ENCODE results near the gene ULBP2. TPM values are rescaled to one million over a fixed set of nuclear protein-coding genes. Genes with fewer than 3 reads are reported as not detected.

ULBP2 gene
- total RNA-seq, 1 experiment from 2014 or later, result not detected

GRCh38 chr6:149900620-149901443, 41.0 kb upstream of the ULBP2 start:
- no peak overlapping the region for H2BK120ac ChIP-seq (ENCODE audit: low read depth, low read length, poor library complexity, severe bottlenecking)
- Mint-ChIP-seq H3K27me3 (ENCODE audit: low read depth) (peaks cover 22% of the 10 kb centered on the region), H3K27ac (no peak overlapping the region), H3K9me3 (no peaks in the 10 kb centered on the region), H3K4me3 (no peak overlapping the region), H3K36me3 (ENCODE audit: insufficient read depth in 1 of 3, low read depth in 3 of 3) (peaks cover 0 to 2% (median 0%) of the 10 kb centered on the region in 3 experiments; a peak in 1 of 7 replicates), H3K4me1 (peaks cover 3 to 7% of the 10 kb centered on the region in 2 experiments; a peak in 2 of 4 replicates)
- no peak overlapping the region for H2BK20ac ChIP-seq (ENCODE audit: low read depth, low read length, poor library complexity, severe bottlenecking)
- no peaks in the 10 kb centered on the region for H3K4me1 ChIP-seq (ENCODE audit: insufficient read depth, low read length)
- no peaks in the 10 kb centered on the region for H3K79me1 ChIP-seq (ENCODE audit: insufficient read depth, low read depth, low read length, poor library complexity, severe bottlenecking)
- no peak overlapping the region for H3K4me2 ChIP-seq (ENCODE audit: insufficient read depth, insufficient read length, low read length)
- no peak overlapping the region for H3K56ac ChIP-seq (ENCODE audit: insufficient read length, low read depth, low read length)
- no peak for TF ChIP-seq CTCF (conservative IDR thresholded peaks at IDR 0.05)
- no peak overlapping the region for H3K9ac ChIP-seq (ENCODE audit: extremely low read depth, insufficient read length, low read length)
- no peak overlapping the region for H3T11ph ChIP-seq (ENCODE audit: low read length)
- H3K79me2 ChIP-seq (ENCODE audit: insufficient read depth, low read length), result no peaks in the 10 kb centered on the region
- no peak overlapping the region for H2AK5ac ChIP-seq (ENCODE audit: insufficient read length, low read length)
- WGBS (ENCODE audit: extremely low coverage, insufficient read length, low lambda C conversion rate), result no CpG with 5 or more reads among the region's 11 CpGs
- no peak overlapping the region for H3K4ac ChIP-seq (ENCODE audit: low read depth, low read length)
- H3K18ac ChIP-seq (ENCODE audit: insufficient read length, low read depth, low read length), result no peak overlapping the region
- no peak overlapping the region for H3K14ac ChIP-seq (ENCODE audit: insufficient read depth, low read length)
- no peak overlapping the region for H2AFZ ChIP-seq (ENCODE audit: low read length)
- H2BK15ac ChIP-seq (ENCODE audit: low read depth, low read length), result no peak overlapping the region
- H2BK5ac ChIP-seq (ENCODE audit: insufficient read length, low read length), result no peak overlapping the region
- no peaks in the 10 kb centered on the region; the same call in 1 of the 2 replicates for H3K27me3 ChIP-seq (ENCODE audit: insufficient read depth, low read length)
- no peaks in the 10 kb centered on the region for H4K20me1 ChIP-seq (ENCODE audit: control insufficient read depth, insufficient read depth, insufficient read length)
- no peak overlapping the region for H4K8ac ChIP-seq (replicated peaks; ENCODE audit: insufficient read length, low read depth, low read length)
- no peak overlapping the region for H3K27ac ChIP-seq (ENCODE audit: insufficient read length, low read depth, low read length)
- no peak for DNase-seq
- no peak overlapping the region for H4K91ac ChIP-seq (ENCODE audit: insufficient read length, low read depth, low read length)
- H3K23me2 ChIP-seq (ENCODE audit: insufficient read length, low read depth, low read length, poor library complexity, severe bottlenecking), result no peaks in the 10 kb centered on the region
- no peaks in the 10 kb centered on the region for H3K9me3 ChIP-seq (ENCODE audit: control insufficient read depth, low read depth, low read length)
- H3K23ac ChIP-seq (ENCODE audit: insufficient read length, low read depth, low read length), result no peak overlapping the region
- H4K5ac ChIP-seq (ENCODE audit: insufficient read length, low read depth, low read length), result no peak overlapping the region
- H2BK12ac ChIP-seq (ENCODE audit: insufficient read length, low read depth, low read length), result no peak overlapping the region

Data from H9 (cell line).